IMR-90 (cell line): Measurements from ENCODE around the gene TSC2. TPM values are rescaled to one million over a fixed set of nuclear protein-coding genes. Genes with fewer than 3 reads are reported as not detected.
A peak's percentile ranks its signal among the peaks of the same experiment; 100 is the strongest.

Source experiments
- ATAC-seq: fragments of 200-7000 bp; cut with Tn5 transposase; 2 replicates; pipeline ENCODE4 v1.9.1; 2020; ENCODE audit warnings: low read depth, mild to moderate bottlenecking, moderate library complexity
- BruUV-seq: library from RNA; stranded (reverse); fragments of 400-500 nt; replicated peaks from 2 replicates; lab custom pipeline; 2021; lab: Mats Ljungman, UMichigan
- CTCF ChIA-PET: fragments of 300-600 bp; formaldehyde crosslinking; extraction: SDS; loops from one replicate; lab custom pipeline; 2021; ENCODE audit warnings: antibody characterized with exemption; lab: Yijun Ruan, JAX
- POLR2A ChIA-PET: fragments of 300-600 bp; sonication (Branson Sonifier 250); formaldehyde crosslinking; loops from one replicate; lab custom pipeline; 2022; ENCODE audit warnings: antibody characterized with exemption; ENCODE audit not compliant: unreplicated experiment; lab: Charles Lee
- DNase-seq: peaks from one replicate; pipeline ENCODE4 v3.0.0; 2013
- H2AFZ ChIP-seq: replicated peaks from 2 replicates; pipeline ENCODE3; 2013; ENCODE audit warnings: low read length, mild to moderate bottlenecking; ENCODE audit not compliant: poor library complexity
- H2AK5ac ChIP-seq: 2 replicates; pipeline ENCODE4 v1.6.1; 2013; ENCODE audit warnings: low read depth, low read length, inconsistent platforms
- H2AK9ac ChIP-seq: replicated peaks from 2 replicates; pipeline ENCODE3; 2013; ENCODE audit warnings: mild to moderate bottlenecking, low read depth, low read length, moderate library complexity; ENCODE audit not compliant: poor library complexity
- H2BK120ac ChIP-seq: 2 replicates; pipeline ENCODE4 v1.6.1; 2013; ENCODE audit warnings: low read depth, low read length, inconsistent platforms
- H2BK15ac ChIP-seq: 3 replicates; pipeline ENCODE4 v1.6.1; 2013; ENCODE audit warnings: low read depth, low read length, inconsistent platforms
- H2BK20ac ChIP-seq: 2 replicates; pipeline ENCODE4 v1.6.1; 2013; ENCODE audit warnings: low read depth, mild to moderate bottlenecking, inconsistent platforms, low read length, moderate library complexity
- H2BK5ac ChIP-seq: 2 replicates; pipeline ENCODE4 v1.6.1; 2013; ENCODE audit warnings: mild to moderate bottlenecking, low read depth, low read length, inconsistent platforms; ENCODE audit not compliant: poor library complexity, severe bottlenecking
- H3K14ac ChIP-seq: replicated peaks from 2 replicates; pipeline ENCODE4 v1.6.1; 2013; ENCODE audit warnings: low read depth, low read length, inconsistent platforms
- H3K18ac ChIP-seq: 2 replicates; pipeline ENCODE4 v1.6.1; 2013; ENCODE audit warnings: low read depth, low read length, control low read depth
- H3K23ac ChIP-seq: 2 replicates; pipeline ENCODE4 v1.6.1; 2013; ENCODE audit warnings: low read depth, low read length, inconsistent platforms
- H3K27ac ChIP-seq: 2 replicates; pipeline ENCODE4 v1.5.1; 2013; ENCODE audit warnings: mild to moderate bottlenecking, control low read depth, low read length; ENCODE audit not compliant: insufficient read depth
- H3K27me3 ChIP-seq: 2 replicates; pipeline ENCODE4 v1.6.1; 2013; ENCODE audit warnings: low read length; ENCODE audit not compliant: control insufficient read depth, insufficient read depth
- H3K36me3 ChIP-seq: 2 replicates; pipeline ENCODE4 v1.6.1; 2013; ENCODE audit warnings: low read length, mixed read lengths; ENCODE audit not compliant: control insufficient read depth, insufficient read depth
- H3K4ac ChIP-seq: 2 replicates; pipeline ENCODE4 v1.6.1; 2013; ENCODE audit warnings: low read depth, low read length, inconsistent platforms
- H3K4me1 ChIP-seq: 2 replicates; pipeline ENCODE4 v1.6.1; 2013; ENCODE audit warnings: low read length, mixed read lengths; ENCODE audit not compliant: control insufficient read depth, insufficient read depth
- H3K4me2 ChIP-seq: 2 replicates; pipeline ENCODE4 v1.6.1; 2013; ENCODE audit warnings: low read depth, mild to moderate bottlenecking, control low read depth, low read length, moderate library complexity
- H3K4me3 ChIP-seq: 2 replicates; pipeline ENCODE4 v1.5.1; 2013; ENCODE audit warnings: low read depth, mild to moderate bottlenecking, control low read depth, low read length, moderate library complexity; ENCODE audit not compliant: insufficient read depth
- H3K56ac ChIP-seq: 2 replicates; pipeline ENCODE4 v1.6.1; 2013; ENCODE audit warnings: low read length, inconsistent platforms; ENCODE audit not compliant: insufficient read depth; ENCODE audit errors: extremely low read depth
- H3K79me1 ChIP-seq, 2 experiments: 2 replicates each; pipeline ENCODE4 v1.6.1; 2013; ENCODE audit warnings: low read length in 2 of 2, inconsistent platforms in 1 of 2, low read depth in 1 of 2
- H3K9ac ChIP-seq: 2 replicates; pipeline ENCODE4 v1.6.1; 2013; ENCODE audit warnings: low read depth, low read length, control low read depth
- H3K9me1 ChIP-seq: 2 replicates; pipeline ENCODE4 v1.6.1; 2013; ENCODE audit warnings: low read length, inconsistent platforms; ENCODE audit not compliant: insufficient read depth
- H3K9me3 ChIP-seq: 2 replicates; pipeline ENCODE4 v1.6.1; 2013; ENCODE audit warnings: low read length; ENCODE audit not compliant: control insufficient read depth, insufficient read depth
- H4K20me1 ChIP-seq: 2 replicates; pipeline ENCODE4 v1.6.1; 2013; ENCODE audit warnings: low read length, inconsistent platforms; ENCODE audit not compliant: insufficient read depth
- H4K5ac ChIP-seq: 2 replicates; pipeline ENCODE4 v1.6.1; 2013; ENCODE audit warnings: mild to moderate bottlenecking, low read depth, low read length, control low read depth
- H4K8ac ChIP-seq, 2 experiments: 2 replicates each; pipeline ENCODE4 v1.6.1; 2013; ENCODE audit warnings: low read depth in 2 of 2, low read length in 2 of 2, control low read depth in 1 of 2, inconsistent platforms in 1 of 2
- H4K91ac ChIP-seq: 2 replicates; pipeline ENCODE4 v1.6.1; 2013; ENCODE audit warnings: low read depth, low read length, inconsistent platforms; ENCODE audit not compliant: insufficient read depth
- CEBPB ChIP-seq: IDR thresholded peaks from 2 replicates; pipeline ENCODE4 v1.6.1; 2012; ENCODE audit warnings: low read depth, low read length, improper control_type of control experiment
- FOS ChIP-seq: fragments of 150-350 bp; IDR thresholded peaks from 2 replicates; pipeline ENCODE4 v1.6.1; 2016; ENCODE audit warnings: low read depth, low read length
- RAD21 ChIP-seq: IDR thresholded peaks from 2 replicates; pipeline ENCODE4 v1.6.1; 2012; ENCODE audit warnings: low read length, improper control_type of control experiment
- RCOR1 ChIP-seq: IDR thresholded peaks from 2 replicates; pipeline ENCODE4 v1.6.1; 2012; ENCODE audit warnings: mild to moderate bottlenecking, low read length, improper control_type of control experiment; ENCODE audit not compliant: insufficient replicate concordance
- RFX5 ChIP-seq: IDR thresholded peaks from 2 replicates; pipeline ENCODE4 v1.8.0; 2012; ENCODE audit warnings: low read depth, mild to moderate bottlenecking, low read length, moderate library complexity
- USF2 ChIP-seq: fragments of 150-350 bp; IDR thresholded peaks from 2 replicates; pipeline ENCODE4 v1.6.1; 2017; ENCODE audit warnings: mild to moderate bottlenecking, antibody characterized with exemption, low read length, low read depth
- WGBS, 2 experiments: methylation state at CpG; one replicate each; pipeline versions ENCODE4 v1.1.5 to v1.1.7; 2013; ENCODE audit warnings: missing lambda C conversion rate in 2 of 2; ENCODE audit not compliant: insufficient read length in 1 of 2; ENCODE audit errors: extremely low coverage in 2 of 2; 5-methylcytosine and 5-hydroxymethylcytosine counted together
- dilution Hi-C: fragments of 300-500 bp; cut with HindIII; formaldehyde crosslinking; loops from one replicate; pipeline ENCODE4 v1.14.3; 2018; ENCODE audit warnings: low sequenced_read_pairs; ENCODE audit not compliant: unreplicated experiment
- in situ Hi-C: fragments of 300-500 bp; cut with MboI; formaldehyde crosslinking; loops from 3 replicates; pipeline ENCODE4 v1.14.3; 2019; ENCODE audit warnings: low sequenced_read_pairs, inconsistent platforms, mixed read lengths
- intact Hi-C: fragments of 100-400 bp; cut with micrococcal nuclease; formaldehyde crosslinking; loops from 2 replicates; pipeline ENCODE4 v1.10.0; 2022
- polyA plus RNA-seq, 3 experiments: library from polyadenylated mRNA; depleted of rRNA; stranded (reverse); fragments of >200 nt; gene quantifications; 2 replicates each; pipeline ENCODE4 v1.2.3, GENCODE V29; 2012; ENCODE audit warnings: low replicate concordance in 1 of 3
- total RNA-seq: library from RNA; depleted of rRNA; stranded (reverse); fragments of >200 nt; gene quantifications from 2 replicates; pipeline ENCODE4 v1.2.3, GENCODE V29; 2012
- TF ChIP-seq, protein P1 (sequence below): fragments of 150-350 bp; IDR thresholded peaks from 2 replicates; pipeline ENCODE4 v1.6.1; 2016; ENCODE audit warnings: low read depth, mild to moderate bottlenecking, low read length, moderate library complexity, borderline replicate concordance

TSC2 gene
- total and polyA plus RNA-seq, 2 of the 4 experiments (the other 2 are of a cell fraction) = 31.4 to 88.6 TPM

DNA sequence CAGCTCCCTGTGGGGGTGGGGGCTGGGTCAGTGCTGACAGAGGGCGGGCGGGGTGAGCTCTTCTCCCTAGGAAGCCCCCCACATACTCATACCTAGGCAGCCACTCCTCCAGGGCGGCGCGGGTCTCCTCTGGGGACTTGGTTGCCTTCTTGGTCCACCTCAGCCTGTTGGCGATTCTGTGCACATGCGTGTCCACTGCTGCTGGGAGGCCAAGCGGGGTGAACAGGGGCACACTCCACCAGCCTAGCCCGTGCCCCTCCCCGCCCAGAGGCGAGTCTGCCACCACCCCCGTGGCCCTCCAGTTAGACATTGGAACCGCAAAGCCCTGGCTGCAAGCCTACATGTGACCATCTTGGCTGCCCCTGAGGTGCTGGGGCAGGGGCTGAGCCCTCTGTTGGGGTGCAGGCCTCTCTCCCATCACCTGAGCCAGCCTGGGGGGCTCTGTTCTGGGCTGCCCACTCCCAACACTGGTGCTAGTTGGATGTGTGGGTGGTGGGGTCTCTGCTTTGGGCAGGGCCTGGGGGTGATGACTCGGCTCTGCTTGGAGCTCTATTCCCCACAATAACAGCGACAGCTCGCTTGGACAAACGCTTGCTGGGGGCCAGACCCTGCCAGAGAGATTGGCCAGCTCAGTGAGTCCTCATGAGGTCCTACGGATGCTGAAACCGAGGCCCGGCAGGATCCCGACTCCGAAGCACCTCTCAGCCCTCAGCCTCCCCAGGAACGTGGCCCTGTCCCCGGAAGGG, 7.6 kb upstream of the TSC2 start (continued):
- TF ChIP-seq RAD21 (no peak), FOS (no peak)

DNA sequence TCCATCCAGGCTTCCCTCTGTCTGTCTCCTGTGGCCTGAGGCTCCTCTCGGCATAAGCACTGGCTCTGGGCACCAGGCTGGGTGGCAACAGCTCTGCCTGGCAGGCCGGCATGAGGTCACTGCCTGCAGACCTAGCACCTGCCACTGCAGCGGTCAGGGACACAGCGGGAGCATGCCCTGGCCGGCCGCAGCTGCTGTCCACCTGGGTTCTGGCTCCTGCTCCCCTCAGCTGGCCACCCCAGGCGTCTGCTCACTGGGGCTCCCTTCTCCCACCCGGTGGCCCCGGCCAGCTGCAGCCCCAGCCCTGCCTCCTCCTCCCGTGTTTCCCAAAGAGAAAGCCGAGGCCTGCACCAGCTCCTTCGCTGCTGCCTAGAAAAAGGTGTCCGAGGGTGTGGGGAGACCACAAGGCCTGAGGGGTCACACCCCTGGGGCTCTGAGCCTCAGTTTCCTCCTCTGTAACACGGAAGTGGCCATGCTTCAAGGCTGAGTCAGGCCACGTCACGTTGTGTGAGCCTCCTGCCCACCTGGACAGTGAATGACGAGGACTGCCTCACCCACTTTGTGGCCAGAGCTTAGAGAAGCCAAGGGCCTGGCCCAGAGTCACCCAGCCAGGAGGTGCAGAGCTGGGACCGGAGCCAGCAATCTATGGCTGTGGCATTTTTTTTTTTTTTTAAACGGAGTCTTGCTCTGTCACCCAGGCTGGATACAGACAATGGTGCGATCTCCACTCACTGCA, 6.8 kb upstream of the TSC2 start:
- Histone ChIP-seq H2AK9ac (peak overlapping the region; percentile 96), H3K9me3 (no peaks in the 10 kb centered on the region), H3K23ac (peak overlapping the region; percentile 86), H4K5ac (peak overlapping the region; percentile 67), H3K4me3 (no peak overlapping the region), H4K8ac (peak overlapping the region; percentile 48 to 79; a peak in 3 of 4 replicates), H3K4me2 (no peak overlapping the region), H2BK5ac (peak overlapping the region; percentile 96), H4K91ac (peak overlapping the region; percentile 83), H2BK15ac (peak overlapping the region; percentile 88; the same call in 1 of the 3 replicates), H3K9me1 (peaks cover 18% of the 10 kb centered on the region), H2AFZ (peak overlapping the region; percentile 55), H2BK20ac (peak overlapping the region; percentile 47), H3K14ac (peak overlapping the region; percentile 92), H3K56ac (no peak overlapping the region), H3K36me3 (peaks cover 34% of the 10 kb centered on the region; the same call in 1 of the 2 replicates), H3K4ac (peak overlapping the region; percentile 96), H3K4me1 (peaks cover 47% of the 10 kb centered on the region), H2AK5ac (peak overlapping the region; percentile 97), H3K9ac (peak overlapping the region; percentile 28; the same call in 1 of the 2 replicates), H3K18ac (peak overlapping the region; percentile 60), H4K20me1 (no peaks in the 10 kb centered on the region; the same call in 1 of the 2 replicates), H3K27me3 (no peaks in the 10 kb centered on the region), H2BK120ac (peak overlapping the region; percentile 90), H3K27ac (peak overlapping the region; percentile 90), H3K79me1 (peaks cover 14 to 47% of the 10 kb centered on the region in 2 experiments; a peak in 3 of 4 replicates)
- ATAC-seq (no peak), DNase-seq (peak; percentile 15)
- no TSS peak for BruUV-seq
- in situ Hi-C loops = no loop called here
- WGBS, 2 experiments = 81% methylated on average over 13 of the region's 20 CpGs; no CpG with 5 or more reads in 1 of the 2 experiments
- TF ChIP-seq CEBPB = no peak
- TF ChIP-seq, protein P1, sequence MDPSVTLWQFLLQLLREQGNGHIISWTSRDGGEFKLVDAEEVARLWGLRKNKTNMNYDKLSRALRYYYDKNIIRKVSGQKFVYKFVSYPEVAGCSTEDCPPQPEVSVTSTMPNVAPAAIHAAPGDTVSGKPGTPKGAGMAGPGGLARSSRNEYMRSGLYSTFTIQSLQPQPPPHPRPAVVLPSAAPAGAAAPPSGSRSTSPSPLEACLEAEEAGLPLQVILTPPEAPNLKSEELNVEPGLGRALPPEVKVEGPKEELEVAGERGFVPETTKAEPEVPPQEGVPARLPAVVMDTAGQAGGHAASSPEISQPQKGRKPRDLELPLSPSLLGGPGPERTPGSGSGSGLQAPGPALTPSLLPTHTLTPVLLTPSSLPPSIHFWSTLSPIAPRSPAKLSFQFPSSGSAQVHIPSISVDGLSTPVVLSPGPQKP = no peak
- TF ChIP-seq USF2 = no peak
- TF ChIP-seq RFX5 = no peak
- TF ChIP-seq FOS = no peak
- TF ChIP-seq RCOR1 = no peak
- intact Hi-C loops = no loop called here
- CTCF ChIA-PET = interaction anchor here (0.9 kb wide), 1 partner anchor 19 kb away, joined by 3 read pairs; no protein-coding TSS in a partner anchor
- dilution Hi-C loops = no loop called here
- POLR2A ChIA-PET = no interaction called here
